ENCODE data around the gene FLYWCH1. TPM values are rescaled to one million over a fixed set of nuclear protein-coding genes. Genes with fewer than 3 reads are reported as not detected.

Gene FLYWCH1
- total and polyA plus RNA-seq, 9 of the 15 experiments (the other 6 are each of a cell fraction or from before 2014, with no cell fraction given): 0.18 to 33.6 (median 11.3) TPM

GRCh38 chr16:2867987-2868789 is 43.5 kb upstream of the FLYWCH1 start (continued):
- TF ChIP-seq MITF (IDR thresholded peaks at IDR 0.05) (0 out of 2 replicates have a peak, but pooled peaks have one; percentile 13), JUND (IDR thresholded peaks at IDR 0.05; ENCODE audit: borderline replicate concordance, low read depth, low read length) (peak; percentile 43), JUND (tag; IDR thresholded peaks at IDR 0.05; ENCODE audit: borderline replicate concordance, low read depth, low read length) (no peak; the same call in 2 of the 3 replicates), ZNF707 (CRISPR knock-in tag; conservative IDR thresholded peaks at IDR 0.05) (no peak; the same call in 1 of the 2 replicates), RBM15 (IDR thresholded peaks at IDR 0.05; ENCODE audit: insufficient read depth, low read length) (no peak), BCOR (IDR thresholded peaks at IDR 0.05) (no peak), ZNF146 (CRISPR knock-in tag; IDR thresholded peaks at IDR 0.05; ENCODE audit: unreplicated experiment) (no peak), ZNF184 (CRISPR knock-in tag; IDR thresholded peaks at IDR 0.05) (no peak), ZNF445 (CRISPR knock-in tag; IDR thresholded peaks at IDR 0.05; ENCODE audit: low read depth) (no peak), DMBX1 (CRISPR knock-in tag; IDR thresholded peaks at IDR 0.05; ENCODE audit: borderline replicate concordance) (peak; percentile 95), ETV1 (tag; conservative IDR thresholded peaks at IDR 0.05; ENCODE audit: low read depth) (peak; percentile 95), YBX1 (IDR thresholded peaks at IDR 0.05) (no peak), FOXO4 (CRISPR knock-in tag; IDR thresholded peaks at IDR 0.05) (no peak), TSC22D4 (tag; IDR thresholded peaks at IDR 0.05) (no peak)
- TF ChIP-seq, protein P1, sequence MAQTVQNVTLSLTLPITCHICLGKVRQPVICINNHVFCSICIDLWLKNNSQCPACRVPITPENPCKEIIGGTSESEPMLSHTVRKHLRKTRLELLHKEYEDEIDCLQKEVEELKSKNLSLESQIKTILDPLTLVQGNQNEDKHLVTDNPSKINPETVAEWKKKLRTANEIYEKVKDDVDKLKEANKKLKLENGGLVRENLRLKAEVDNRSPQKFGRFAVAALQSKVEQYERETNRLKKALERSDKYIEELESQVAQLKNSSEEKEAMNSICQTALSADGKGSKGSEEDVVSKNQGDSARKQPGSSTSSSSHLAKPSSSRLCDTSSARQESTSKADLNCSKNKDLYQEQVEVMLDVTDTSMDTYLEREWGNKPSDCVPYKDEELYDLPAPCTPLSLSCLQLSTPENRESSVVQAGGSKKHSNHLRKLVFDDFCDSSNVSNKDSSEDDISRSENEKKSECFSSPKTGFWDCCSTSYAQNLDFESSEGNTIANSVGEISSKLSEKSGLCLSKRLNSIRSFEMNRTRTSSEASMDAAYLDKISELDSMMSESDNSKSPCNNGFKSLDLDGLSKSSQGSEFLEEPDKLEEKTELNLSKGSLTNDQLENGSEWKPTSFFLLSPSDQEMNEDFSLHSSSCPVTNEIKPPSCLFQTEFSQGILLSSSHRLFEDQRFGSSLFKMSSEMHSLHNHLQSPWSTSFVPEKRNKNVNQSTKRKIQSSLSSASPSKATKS (CRISPR knock-in tag; IDR thresholded peaks at IDR 0.05): no peak
- TF ChIP-seq, protein P2, sequence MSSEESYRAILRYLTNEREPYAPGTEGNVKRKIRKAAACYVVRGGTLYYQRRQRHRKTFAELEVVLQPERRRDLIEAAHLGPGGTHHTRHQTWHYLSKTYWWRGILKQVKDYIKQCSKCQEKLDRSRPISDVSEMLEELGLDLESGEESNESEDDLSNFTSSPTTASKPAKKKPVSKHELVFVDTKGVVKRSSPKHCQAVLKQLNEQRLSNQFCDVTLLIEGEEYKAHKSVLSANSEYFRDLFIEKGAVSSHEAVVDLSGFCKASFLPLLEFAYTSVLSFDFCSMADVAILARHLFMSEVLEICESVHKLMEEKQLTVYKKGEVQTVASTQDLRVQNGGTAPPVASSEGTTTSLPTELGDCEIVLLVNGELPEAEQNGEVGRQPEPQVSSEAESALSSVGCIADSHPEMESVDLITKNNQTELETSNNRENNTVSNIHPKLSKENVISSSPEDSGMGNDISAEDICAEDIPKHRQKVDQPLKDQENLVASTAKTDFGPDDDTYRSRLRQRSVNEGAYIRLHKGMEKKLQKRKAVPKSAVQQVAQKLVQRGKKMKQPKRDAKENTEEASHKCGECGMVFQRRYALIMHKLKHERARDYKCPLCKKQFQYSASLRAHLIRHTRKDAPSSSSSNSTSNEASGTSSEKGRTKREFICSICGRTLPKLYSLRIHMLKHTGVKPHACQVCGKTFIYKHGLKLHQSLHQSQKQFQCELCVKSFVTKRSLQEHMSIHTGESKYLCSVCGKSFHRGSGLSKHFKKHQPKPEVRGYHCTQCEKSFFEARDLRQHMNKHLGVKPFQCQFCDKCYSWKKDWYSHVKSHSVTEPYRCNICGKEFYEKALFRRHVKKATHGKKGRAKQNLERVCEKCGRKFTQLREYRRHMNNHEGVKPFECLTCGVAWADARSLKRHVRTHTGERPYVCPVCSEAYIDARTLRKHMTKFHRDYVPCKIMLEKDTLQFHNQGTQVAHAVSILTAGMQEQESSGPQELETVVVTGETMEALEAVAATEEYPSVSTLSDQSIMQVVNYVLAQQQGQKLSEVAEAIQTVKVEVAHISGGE (CRISPR knock-in tag; IDR thresholded peaks at IDR 0.05): peak; percentile 71 to 95 (median 79); a peak in 5 of 6 replicates

Data from K562 (cell line).